Loucy (cell line): Measurements from ENCODE around the gene RPLP2.

Experiments used
- H2AFZ ChIP-seq: fragments of 200-600 bp; sonication (generic); 2 replicates; pipeline ENCODE4 v1.6.0; 2016; ENCODE audit warnings: antibody characterized with exemption, mild to moderate bottlenecking, low read length, moderate library complexity
- H3F3A ChIP-seq: fragments of 200-600 bp; 2 replicates; pipeline ENCODE4 v1.6.0; 2016; ENCODE audit warnings: antibody characterized with exemption, low read depth, mild to moderate bottlenecking
- H3K27me3 ChIP-seq: fragments of 200-600 bp; sonication (generic); 2 replicates; pipeline ENCODE4 v1.6.1; 2014; ENCODE audit warnings: low read length, mild to moderate bottlenecking; ENCODE audit not compliant: insufficient read depth, poor library complexity, severe bottlenecking
- H3K36me3 ChIP-seq: fragments of 200-600 bp; sonication (generic); 2 replicates; pipeline ENCODE4 v1.6.1; 2016; ENCODE audit warnings: low read length; ENCODE audit not compliant: insufficient read depth
- H3K4me1 ChIP-seq: fragments of 200-600 bp; sonication (generic); 2 replicates; pipeline ENCODE4 v1.5.1; 2014; ENCODE audit warnings: low read length, mild to moderate bottlenecking; ENCODE audit not compliant: insufficient read depth, poor library complexity, severe bottlenecking
- H3K4me2 ChIP-seq: fragments of 200-600 bp; sonication (generic); 2 replicates; pipeline ENCODE4 v1.6.0; 2014; ENCODE audit warnings: antibody characterized with exemption, low read length, low read depth, mild to moderate bottlenecking; ENCODE audit not compliant: poor library complexity, severe bottlenecking
- H3K4me3 ChIP-seq: fragments of 200-600 bp; sonication (generic); 2 replicates; pipeline ENCODE4 v1.5.1; 2014; ENCODE audit warnings: low read length, mild to moderate bottlenecking, mixed read lengths; ENCODE audit not compliant: poor library complexity, severe bottlenecking
- H3K79me2 ChIP-seq: fragments of 200-600 bp; sonication (generic); 2 replicates; pipeline ENCODE4 v1.6.1; 2014; ENCODE audit warnings: low read length; ENCODE audit not compliant: insufficient read depth
- H3K9ac ChIP-seq: fragments of 200-600 bp; sonication (generic); 2 replicates; pipeline ENCODE4 v1.6.0; 2014; ENCODE audit warnings: mild to moderate bottlenecking, low read depth, low read length, moderate library complexity; ENCODE audit not compliant: poor library complexity, severe bottlenecking
- H3K9me2 ChIP-seq: fragments of 200-600 bp; sonication (generic); replicated peaks from 2 replicates; pipeline ENCODE4 v1.6.1; 2016; ENCODE audit warnings: low read depth, low read length, mixed read lengths
- H3K9me3 ChIP-seq: fragments of 200-600 bp; sonication (generic); 2 replicates; pipeline ENCODE4 v1.6.1; 2014; ENCODE audit warnings: mild to moderate bottlenecking, antibody characterized with exemption, low read length, low read depth; ENCODE audit not compliant: insufficient read depth
- H4K20me1 ChIP-seq: fragments of 200-600 bp; sonication (generic); 2 replicates; pipeline ENCODE4 v1.6.0; 2014; ENCODE audit warnings: antibody characterized with exemption, low read length, mild to moderate bottlenecking; ENCODE audit not compliant: insufficient read depth, poor library complexity, severe bottlenecking
- CTCF ChIP-seq: fragments of 200-600 bp; sonication (generic); conservative IDR thresholded peaks from 2 replicates; pipeline ENCODE4 v1.5.1; 2014; ENCODE audit warnings: mild to moderate bottlenecking, antibody characterized with exemption, low read length
- EZH2phosphoT487 ChIP-seq: fragments of 200-600 bp; IDR thresholded peaks from 2 replicates; pipeline ENCODE4 v1.6.1; 2018; ENCODE audit warnings: antibody characterized with exemption, mild to moderate bottlenecking, moderate library complexity, borderline replicate concordance

RPLP2 gene

GRCh38 chr11:772429-773390 lies 37.1 kb upstream of the RPLP2 start:
- Histone ChIP-seq H3K27me3 (no peaks in the 10 kb centered on the region), H2AFZ (no peak overlapping the region), H4K20me1 (peaks cover 35% of the 10 kb centered on the region), H3K4me3 (no peak overlapping the region), H3K4me2 (no peak overlapping the region), H3K36me3 (peaks cover 15% of the 10 kb centered on the region; the same call in 1 of the 2 replicates), H3F3A (no peaks in the 10 kb centered on the region), H3K4me1 (peaks cover 14% of the 10 kb centered on the region), H3K9me3 (no peaks in the 10 kb centered on the region), H3K9me2 (no peaks in the 10 kb centered on the region), H3K79me2 (peaks cover 48% of the 10 kb centered on the region), H3K9ac (no peak overlapping the region)
- no peak for TF ChIP-seq CTCF

- peaks cover 15% of the 10 kb centered on the region; the same call in 1 of the 2 replicates for H3K36me3 ChIP-seq
- TF ChIP-seq EZH2phosphoT487 (no peak), CTCF (no peak)
- peaks cover 55% of the 10 kb centered on the region for H3K79me2 ChIP-seq
Observed at GRCh38 chr11:773425-773824, 36.3 kb upstream of the RPLP2 start.

GRCh38 chr11:773830-774229 lies 35.9 kb upstream of the RPLP2 start:
- no peak overlapping the region for H3K9ac ChIP-seq
- peaks cover 22% of the 10 kb centered on the region for H3K4me1 ChIP-seq
- H3F3A ChIP-seq, result no peaks in the 10 kb centered on the region
- no peak for TF ChIP-seq CTCF
- no peak for TF ChIP-seq EZH2phosphoT487
- H4K20me1 ChIP-seq, result peaks cover 41% of the 10 kb centered on the region
- no peaks in the 10 kb centered on the region for H3K9me2 ChIP-seq
- no peaks in the 10 kb centered on the region for H3K9me3 ChIP-seq
- no peak overlapping the region for H3K4me2 ChIP-seq
- H3K4me3 ChIP-seq, result no peak overlapping the region
- H3K27me3 ChIP-seq, result no peaks in the 10 kb centered on the region
- H3K36me3 ChIP-seq, result peaks cover 15% of the 10 kb centered on the region; the same call in 1 of the 2 replicates
- peaks cover 59% of the 10 kb centered on the region for H3K79me2 ChIP-seq
- no peak overlapping the region for H2AFZ ChIP-seq

More at GRCh38 chr11:773425-773824, 36.3 kb upstream of the RPLP2 start:
- Histone ChIP-seq H3K4me1 (peaks cover 18% of the 10 kb centered on the region), H4K20me1 (peaks cover 39% of the 10 kb centered on the region), H3K9ac (no peak overlapping the region), H3K4me2 (no peak overlapping the region), H3K9me2 (no peaks in the 10 kb centered on the region), H2AFZ (no peak overlapping the region), H3K27me3 (no peaks in the 10 kb centered on the region), H3K9me3 (no peaks in the 10 kb centered on the region), H3F3A (no peaks in the 10 kb centered on the region), H3K4me3 (no peak overlapping the region)
